AG09309 (cell line): ENCODE measurements around the gene USP3.

Experiments
- DNase-seq: peaks from one replicate; pipeline ENCODE4 v3.0.0-alpha.2; 2010; ENCODE audit warnings: low read depth
- H3K4me3 ChIP-seq: 2 replicates; pipeline ENCODE4 v1.5.1; 2011; ENCODE audit warnings: mild to moderate bottlenecking, low read depth, low read length, moderate library complexity; ENCODE audit not compliant: control insufficient read depth
- CTCF ChIP-seq: IDR thresholded peaks from 2 replicates; pipeline ENCODE4 v1.5.1; 2011; ENCODE audit warnings: mild to moderate bottlenecking, low read depth, low read length, inconsistent platforms; ENCODE audit not compliant: insufficient read depth, control insufficient read depth; ENCODE audit errors: missing control alignments

Gene USP3

GRCh38 chr15:63599401-63600000, 95.1 kb downstream of the USP3 start:
- TF ChIP-seq CTCF, result peak; percentile 74
- H3K4me3 ChIP-seq, result peak overlapping the region; percentile 79
- DNase-seq, result no peak

- peak overlapping the region; percentile 79 for H3K4me3 ChIP-seq
- TF ChIP-seq CTCF, result no peak
- no peak for DNase-seq
Observed at GRCh38 chr15:63600001-63600615, 95.7 kb downstream of the USP3 start.

- no peak for TF ChIP-seq CTCF
- H3K4me3 ChIP-seq, result peak overlapping the region; percentile 79
- DNase-seq, result peak; percentile 61
Observed at GRCh38 chr15:63600616-63601025, 96.2 kb downstream of the USP3 start.

DNA sequence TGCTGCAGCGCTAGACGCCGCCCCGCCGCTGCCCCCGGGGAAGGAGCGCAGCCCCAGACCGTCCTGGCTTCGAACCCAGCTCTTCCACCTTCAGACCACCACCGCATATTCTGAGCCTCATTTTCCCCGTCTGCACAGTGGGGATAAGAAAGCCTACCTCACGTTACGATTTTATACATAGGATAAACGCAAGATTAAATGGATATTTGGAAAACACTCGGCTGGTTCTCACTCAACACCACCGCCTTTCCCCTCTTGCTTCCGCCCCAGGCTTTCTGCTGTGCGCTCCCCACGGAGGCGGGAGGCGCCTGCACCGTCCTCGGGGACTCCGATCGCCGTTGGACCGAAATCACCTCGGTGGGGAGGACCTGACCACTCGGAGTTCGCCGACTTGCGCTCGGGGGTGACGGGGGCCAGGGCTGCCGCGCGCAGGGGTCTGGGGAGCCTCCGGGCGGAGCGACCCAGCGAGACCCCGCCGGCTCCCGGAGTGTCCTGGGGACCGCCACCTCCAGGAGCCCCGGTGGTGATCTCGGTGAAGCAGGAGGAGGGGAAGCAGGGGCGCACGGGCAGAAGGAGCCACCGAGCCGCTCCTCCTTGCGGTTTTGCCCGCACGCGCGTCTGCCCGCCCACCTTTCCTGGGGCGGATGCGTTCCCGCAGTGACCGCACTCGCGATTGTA, 96.8 kb downstream of the USP3 start:
- no peak for TF ChIP-seq CTCF
- DNase-seq, result no peak
- peak overlapping the region; percentile 53 for H3K4me3 ChIP-seq

- no peak for DNase-seq
- H3K4me3 ChIP-seq, result peak overlapping the region; percentile 53
- no peak for TF ChIP-seq CTCF
Observed at GRCh38 chr15:63601704-63602185, 97.4 kb downstream of the USP3 start.

GRCh38 chr15:63602595-63602994, 98.2 kb downstream of the USP3 start:
- no peak for TF ChIP-seq CTCF
- H3K4me3 ChIP-seq, result no peak overlapping the region
- no peak for DNase-seq
